Measurements from ENCODE around the gene RDH8. TPM values are rescaled to one million over a fixed set of nuclear protein-coding genes. Genes with fewer than 3 reads are reported as not detected.

The RDH8 gene
- polyA plus RNA-seq, 1 of the 3 experiments (the other 2 are of a cell fraction) = not detected

DNA sequence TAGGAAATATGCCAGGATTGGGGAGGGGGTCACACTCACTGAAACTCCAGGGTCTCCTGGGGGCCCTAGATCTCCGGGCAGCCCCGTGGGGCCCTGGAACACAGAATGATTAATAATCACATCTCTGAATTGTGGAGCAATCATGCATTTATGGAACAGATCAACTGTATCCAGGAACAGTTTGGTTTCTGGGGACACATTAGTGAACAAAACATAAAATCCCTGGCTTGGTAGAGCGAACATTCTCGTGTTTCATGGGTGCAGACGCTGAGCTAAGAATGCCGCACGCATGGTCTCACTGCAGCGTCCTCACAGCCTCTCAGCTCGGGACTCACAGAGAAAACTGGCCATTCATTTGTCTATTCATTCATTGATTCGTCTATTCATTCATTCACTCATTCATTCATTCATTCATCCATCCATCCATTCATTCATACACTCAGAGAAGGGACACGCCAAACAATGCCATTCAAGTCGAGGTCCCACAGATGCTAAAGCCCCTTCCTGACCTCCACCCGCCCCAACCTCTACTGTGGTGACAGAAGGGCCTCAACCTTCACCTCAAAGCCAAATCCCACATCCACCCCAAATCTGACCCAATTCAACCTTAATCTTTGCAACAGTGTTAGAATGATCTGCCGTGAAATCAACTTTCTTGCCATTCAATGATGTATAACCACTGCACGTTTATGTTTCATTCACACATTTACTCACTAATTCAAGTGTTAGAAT, 42.0 kb upstream of the RDH8 start:
- H4K20me1 ChIP-seq (ENCODE audit: insufficient read depth) = no peaks in the 10 kb centered on the region
- DNase-seq = no peak
- H3K9me3 ChIP-seq = no peaks in the 10 kb centered on the region
- H3F3A ChIP-seq (replicated peaks; ENCODE audit: insufficient read depth) = no peaks in the 10 kb centered on the region
- H3K4me3 ChIP-seq (ENCODE audit: low read depth in 2 of 2, low read length in 1 of 2) = no peak overlapping the region
- 14% methylated on average over 15 of the region's 15 CpGs for WGBS (ENCODE audit: low lambda C conversion rate)
- no peaks in the 10 kb centered on the region for H3K4me1 ChIP-seq (ENCODE audit: control insufficient read depth in 1 of 2, insufficient read depth in 2 of 2, low read depth in 1 of 2, low read length in 1 of 2)
- H3K27me3 ChIP-seq (ENCODE audit: insufficient read depth) = peaks cover 17% of the 10 kb centered on the region
- no peak overlapping the region for H3K4me2 ChIP-seq
- no peaks in the 10 kb centered on the region for H3K79me2 ChIP-seq (ENCODE audit: insufficient read depth)
- H3K9ac ChIP-seq = no peak overlapping the region
- no peak for TF ChIP-seq YY1 (IDR thresholded peaks at IDR 0.05; ENCODE audit: low read depth)
- TF ChIP-seq NRF1 (IDR thresholded peaks at IDR 0.05; ENCODE audit: low read depth, low read length) = no peak
- TF ChIP-seq FOXM1 (IDR thresholded peaks at IDR 0.05; ENCODE audit: low read depth) = no peak
- TF ChIP-seq ELF1 (IDR thresholded peaks at IDR 0.05) = no peak
- TF ChIP-seq, protein P1, sequence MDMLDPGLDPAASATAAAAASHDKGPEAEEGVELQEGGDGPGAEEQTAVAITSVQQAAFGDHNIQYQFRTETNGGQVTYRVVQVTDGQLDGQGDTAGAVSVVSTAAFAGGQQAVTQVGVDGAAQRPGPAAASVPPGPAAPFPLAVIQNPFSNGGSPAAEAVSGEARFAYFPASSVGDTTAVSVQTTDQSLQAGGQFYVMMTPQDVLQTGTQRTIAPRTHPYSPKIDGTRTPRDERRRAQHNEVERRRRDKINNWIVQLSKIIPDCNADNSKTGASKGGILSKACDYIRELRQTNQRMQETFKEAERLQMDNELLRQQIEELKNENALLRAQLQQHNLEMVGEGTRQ (IDR thresholded peaks at IDR 0.05; ENCODE audit: borderline replicate concordance, low read depth, low read length) = no peak
- TF ChIP-seq CHD2 (IDR thresholded peaks at IDR 0.05; ENCODE audit: low read length, partially characterized antibody) = no peak
- no peak for TF ChIP-seq RCOR1 (IDR thresholded peaks at IDR 0.05; ENCODE audit: low read length)
- no peak for TF ChIP-seq SMC3 (IDR thresholded peaks at IDR 0.05; ENCODE audit: low read depth, low read length)
- H3K36me3 ChIP-seq (replicated peaks in 1 of 2; ENCODE audit: control insufficient read depth in 1 of 2, insufficient read depth in 2 of 2, low read length in 1 of 2) = no peaks in the 10 kb centered on the region
- no peak overlapping the region for H3K27ac ChIP-seq (ENCODE audit: low read depth in 2 of 2, low read length in 1 of 2)
- no peaks in the 10 kb centered on the region for H3K9me2 ChIP-seq
- H2AFZ ChIP-seq (ENCODE audit: low read depth) = no peak overlapping the region
- ChIA-PET CTCF (no interaction called here), POLR2A (no interaction called here)

- 26% methylated on average over 6 of the region's 6 CpGs for WGBS (ENCODE audit: low lambda C conversion rate)
- Histone ChIP-seq H4K20me1 (ENCODE audit: insufficient read depth) (no peaks in the 10 kb centered on the region), H3K4me2 (no peak overlapping the region), H3K4me1 (ENCODE audit: control insufficient read depth in 1 of 2, insufficient read depth in 2 of 2, low read depth in 1 of 2, low read length in 1 of 2) (no peaks in the 10 kb centered on the region), H3K36me3 (replicated peaks in 1 of 2; ENCODE audit: control insufficient read depth in 1 of 2, insufficient read depth in 2 of 2, low read length in 1 of 2) (no peaks in the 10 kb centered on the region), H3F3A (replicated peaks; ENCODE audit: insufficient read depth) (no peaks in the 10 kb centered on the region), H3K9me3 (no peaks in the 10 kb centered on the region), H3K4me3 (ENCODE audit: low read depth in 2 of 2, low read length in 1 of 2) (no peak overlapping the region), H3K9ac (no peak overlapping the region), H3K9me2 (no peaks in the 10 kb centered on the region), H2AFZ (ENCODE audit: low read depth) (no peak overlapping the region), H3K79me2 (ENCODE audit: insufficient read depth) (no peaks in the 10 kb centered on the region), H3K27ac (ENCODE audit: low read depth in 2 of 2, low read length in 1 of 2) (no peak overlapping the region), H3K27me3 (ENCODE audit: insufficient read depth) (peaks cover 9% of the 10 kb centered on the region)
- TF ChIP-seq, protein P2, sequence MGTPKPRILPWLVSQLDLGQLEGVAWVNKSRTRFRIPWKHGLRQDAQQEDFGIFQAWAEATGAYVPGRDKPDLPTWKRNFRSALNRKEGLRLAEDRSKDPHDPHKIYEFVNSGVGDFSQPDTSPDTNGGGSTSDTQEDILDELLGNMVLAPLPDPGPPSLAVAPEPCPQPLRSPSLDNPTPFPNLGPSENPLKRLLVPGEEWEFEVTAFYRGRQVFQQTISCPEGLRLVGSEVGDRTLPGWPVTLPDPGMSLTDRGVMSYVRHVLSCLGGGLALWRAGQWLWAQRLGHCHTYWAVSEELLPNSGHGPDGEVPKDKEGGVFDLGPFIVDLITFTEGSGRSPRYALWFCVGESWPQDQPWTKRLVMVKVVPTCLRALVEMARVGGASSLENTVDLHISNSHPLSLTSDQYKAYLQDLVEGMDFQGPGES (IDR thresholded peaks at IDR 0.05; ENCODE audit: low read depth, low read length) = no peak
- TF ChIP-seq ZBTB33 (IDR thresholded peaks at IDR 0.05; ENCODE audit: borderline replicate concordance, low read depth) (no peak), RXRA (IDR thresholded peaks at IDR 0.05; ENCODE audit: borderline replicate concordance, low read depth) (no peak), GABPA (IDR thresholded peaks at IDR 0.05; ENCODE audit: low read depth) (no peak), EP300 (IDR thresholded peaks at IDR 0.05; ENCODE audit: borderline replicate concordance in 1 of 2, low read depth in 1 of 2, low read length in 1 of 2) (no peak)
- ChIA-PET CTCF (no interaction called here), POLR2A (no interaction called here)
- no peak for DNase-seq
Observed at GRCh38 chr19:9972103-9972502, 41.2 kb upstream of the RDH8 start.

Data from SK-N-SH (cell line).